ENCODE results near the gene RBM6.

- TF ChIP-seq CTCF (IDR thresholded peaks at IDR 0.05) (no peak), POLR2A (IDR thresholded peaks at IDR 0.05) (no peak), POLR2AphosphoS5 (IDR thresholded peaks at IDR 0.05) (no peak)
Measured at GRCh38 chr3:49928481-49929017, 11.4 kb upstream of the RBM6 start.
